ACC112 (cell line): ENCODE results near the gene MBNL2.

Experiments used
- H2AFZ ChIP-seq: fragments of 200-600 bp; sonication (generic); one replicate; pipeline ENCODE4 v1.6.0; 2017; ENCODE audit warnings: antibody characterized with exemption, low read length; ENCODE audit not compliant: unreplicated experiment
- H3K27ac ChIP-seq: fragments of 200-600 bp; sonication (generic); 2 replicates; pipeline ENCODE4 v1.5.1; 2014; ENCODE audit warnings: low read depth, mild to moderate bottlenecking, antibody characterized with exemption, low read length, moderate library complexity
- H3K27me3 ChIP-seq: fragments of 200-600 bp; sonication (generic); 2 replicates; pipeline ENCODE4 v1.6.1; 2014; ENCODE audit warnings: mild to moderate bottlenecking, antibody characterized with exemption, low read length, moderate library complexity, mixed read lengths; ENCODE audit not compliant: insufficient read depth
- H3K36me3 ChIP-seq: fragments of 200-600 bp; sonication (generic); 2 replicates; pipeline ENCODE4 v1.6.1; 2016; ENCODE audit warnings: mild to moderate bottlenecking, antibody characterized with exemption, low read length, moderate library complexity, mixed read lengths; ENCODE audit not compliant: insufficient read depth
- H3K4me1 ChIP-seq: fragments of 200-600 bp; sonication (generic); one replicate; pipeline ENCODE4 v1.6.1; 2016; ENCODE audit warnings: low read length, mixed read lengths; ENCODE audit not compliant: insufficient read depth, unreplicated experiment, control insufficient read depth
- H3K4me3 ChIP-seq: fragments of 200-600 bp; sonication (generic); 2 replicates; pipeline ENCODE4 v1.5.1; 2014; ENCODE audit warnings: mild to moderate bottlenecking, low read depth, low read length
- H3K79me2 ChIP-seq: fragments of 200-600 bp; sonication (generic); one replicate; pipeline ENCODE4 v1.6.0; 2016; ENCODE audit warnings: low read length; ENCODE audit not compliant: control insufficient read depth, unreplicated experiment, insufficient read depth

The MBNL2 gene

DNA sequence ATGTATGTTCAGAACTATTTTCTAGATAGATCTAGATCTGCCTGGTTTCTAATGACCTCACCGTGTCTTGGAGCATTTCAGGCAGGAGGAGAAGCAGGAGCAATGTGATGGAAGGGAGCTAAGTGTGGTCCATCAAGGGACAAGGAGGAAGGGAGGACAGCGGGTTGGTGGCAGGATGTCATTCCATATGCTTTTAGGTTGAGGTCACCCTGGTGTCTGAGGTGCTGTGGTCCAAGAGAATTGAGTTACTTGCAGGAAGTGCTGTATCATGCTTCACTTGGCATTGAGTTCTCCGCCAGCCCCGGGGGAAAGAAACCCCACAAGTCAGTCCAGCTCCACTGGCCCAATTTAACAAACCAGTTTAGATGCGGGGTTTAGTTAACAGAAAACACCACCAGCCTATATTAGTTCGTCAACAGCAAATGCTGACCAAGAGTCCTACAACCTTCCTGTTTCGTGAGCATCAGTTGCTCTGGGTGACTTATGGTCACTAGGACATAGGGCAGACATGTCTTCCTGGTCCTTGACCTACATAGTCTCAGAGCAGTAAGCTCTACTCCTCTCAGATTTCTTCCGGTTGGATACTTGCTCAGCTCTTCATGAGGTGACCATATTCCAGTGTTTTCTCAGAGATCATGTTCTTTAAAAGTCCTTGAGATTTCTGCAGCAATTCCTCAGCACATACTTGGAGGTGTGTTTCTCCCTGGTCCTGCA lies 79.4 kb downstream of the MBNL2 start:
- H2AFZ ChIP-seq, result no peak overlapping the region
- H3K27me3 ChIP-seq, result no peaks in the 10 kb centered on the region
- H3K4me1 ChIP-seq, result peaks cover 25% of the 10 kb centered on the region
- peaks cover 15% of the 10 kb centered on the region for H3K79me2 ChIP-seq
- H3K27ac ChIP-seq, result no peak overlapping the region
- no peak overlapping the region for H3K4me3 ChIP-seq
- no peaks in the 10 kb centered on the region for H3K36me3 ChIP-seq

- Histone ChIP-seq H3K4me3 (no peak overlapping the region), H3K27me3 (no peaks in the 10 kb centered on the region), H3K4me1 (peaks cover 29% of the 10 kb centered on the region), H3K27ac (no peak overlapping the region), H3K36me3 (no peaks in the 10 kb centered on the region), H3K79me2 (peaks cover 8% of the 10 kb centered on the region), H2AFZ (no peak overlapping the region)
These were observed 80.5 kb downstream of the MBNL2 start for GRCh38 chr13:97302611-97303010.

- H3K4me3 ChIP-seq, result no peak overlapping the region
- 0 out of 2 replicates have a peak overlapping the region, but pooled peaks have one; percentile 18 for H3K27ac ChIP-seq
- H3K79me2 ChIP-seq, result peaks cover 14% of the 10 kb centered on the region
- H3K4me1 ChIP-seq, result peaks cover 35% of the 10 kb centered on the region
- no peaks in the 10 kb centered on the region for H3K27me3 ChIP-seq
- no peaks in the 10 kb centered on the region for H3K36me3 ChIP-seq
- no peak overlapping the region for H2AFZ ChIP-seq
These were observed 84.0 kb downstream of the MBNL2 start for GRCh38 chr13:97306106-97306505.

DNA sequence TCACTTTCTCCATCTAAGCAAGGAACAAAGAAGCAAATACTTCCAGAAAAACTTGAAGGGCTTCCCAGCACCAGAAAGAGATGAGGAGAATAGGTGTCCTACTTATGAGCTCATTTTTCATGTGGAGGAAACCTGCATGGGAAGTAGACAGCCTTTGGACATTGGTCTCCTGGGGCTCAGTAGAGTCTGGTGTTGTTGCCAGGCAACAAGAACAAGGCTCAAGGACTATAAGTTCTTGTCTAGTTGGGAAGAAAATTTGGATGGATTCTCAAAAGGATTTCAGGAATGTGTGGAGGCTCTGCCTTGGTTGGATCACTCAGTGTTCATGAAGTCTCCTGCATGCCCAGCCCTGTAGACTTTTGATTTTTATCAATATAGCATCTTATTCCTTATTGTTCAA lies 84.5 kb downstream of the MBNL2 start:
- no peaks in the 10 kb centered on the region for H3K36me3 ChIP-seq
- no peaks in the 10 kb centered on the region for H3K27me3 ChIP-seq
- H3K27ac ChIP-seq, result peak overlapping the region; percentile 90
- H3K4me3 ChIP-seq, result no peak overlapping the region
- peaks cover 14% of the 10 kb centered on the region for H3K79me2 ChIP-seq
- H3K4me1 ChIP-seq, result peaks cover 35% of the 10 kb centered on the region
- no peak overlapping the region for H2AFZ ChIP-seq

DNA sequence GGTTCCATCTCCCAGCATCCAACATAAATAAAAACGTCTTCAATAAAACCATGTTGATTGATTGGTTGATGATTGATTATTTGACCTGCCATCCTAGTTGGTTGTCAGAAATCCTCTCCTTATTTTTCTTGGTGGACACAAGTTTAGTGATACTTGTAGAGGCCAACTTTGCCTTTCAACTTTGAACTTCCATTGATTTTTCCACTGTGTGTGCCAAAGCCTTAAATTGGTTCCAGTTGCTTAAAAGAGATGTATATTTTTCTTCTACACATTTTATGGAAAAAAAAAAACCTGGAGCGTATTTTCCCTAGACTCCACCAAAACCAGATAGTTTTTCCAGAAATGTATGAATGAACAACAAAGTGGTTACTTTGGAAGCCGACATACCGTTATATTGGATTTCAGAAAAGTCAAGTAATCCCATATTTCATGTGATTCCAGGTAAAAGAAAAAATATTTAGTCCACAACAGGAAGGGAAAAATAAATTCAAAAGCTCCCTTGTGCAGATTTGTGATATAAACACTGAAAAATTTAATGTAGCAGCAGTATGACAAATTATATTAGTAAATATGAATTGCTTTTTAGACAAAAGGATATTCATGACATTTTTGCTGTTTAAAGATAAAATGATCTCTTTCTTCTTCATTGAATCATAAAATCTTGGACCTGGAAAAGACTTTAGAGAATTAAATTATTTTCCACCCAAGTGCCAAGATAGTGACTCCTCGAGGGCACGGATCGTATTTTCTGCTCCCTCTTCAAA lies 85.2 kb downstream of the MBNL2 start:
- H2AFZ ChIP-seq, result no peak overlapping the region
- peaks cover 35% of the 10 kb centered on the region for H3K4me1 ChIP-seq
- H3K27me3 ChIP-seq, result no peaks in the 10 kb centered on the region
- peak overlapping the region; percentile 4 for H3K4me3 ChIP-seq
- no peaks in the 10 kb centered on the region for H3K36me3 ChIP-seq
- H3K79me2 ChIP-seq, result peaks cover 14% of the 10 kb centered on the region
- peak overlapping the region; percentile 90 for H3K27ac ChIP-seq

GRCh38 chr13:97307882-97308624 lies 85.9 kb downstream of the MBNL2 start:
- Histone ChIP-seq H3K4me1 (peaks cover 35% of the 10 kb centered on the region), H3K27me3 (no peaks in the 10 kb centered on the region), H3K79me2 (peaks cover 14% of the 10 kb centered on the region), H3K36me3 (no peaks in the 10 kb centered on the region), H3K4me3 (peak overlapping the region; percentile 4), H3K27ac (peak overlapping the region; percentile 90), H2AFZ (no peak overlapping the region)

DNA sequence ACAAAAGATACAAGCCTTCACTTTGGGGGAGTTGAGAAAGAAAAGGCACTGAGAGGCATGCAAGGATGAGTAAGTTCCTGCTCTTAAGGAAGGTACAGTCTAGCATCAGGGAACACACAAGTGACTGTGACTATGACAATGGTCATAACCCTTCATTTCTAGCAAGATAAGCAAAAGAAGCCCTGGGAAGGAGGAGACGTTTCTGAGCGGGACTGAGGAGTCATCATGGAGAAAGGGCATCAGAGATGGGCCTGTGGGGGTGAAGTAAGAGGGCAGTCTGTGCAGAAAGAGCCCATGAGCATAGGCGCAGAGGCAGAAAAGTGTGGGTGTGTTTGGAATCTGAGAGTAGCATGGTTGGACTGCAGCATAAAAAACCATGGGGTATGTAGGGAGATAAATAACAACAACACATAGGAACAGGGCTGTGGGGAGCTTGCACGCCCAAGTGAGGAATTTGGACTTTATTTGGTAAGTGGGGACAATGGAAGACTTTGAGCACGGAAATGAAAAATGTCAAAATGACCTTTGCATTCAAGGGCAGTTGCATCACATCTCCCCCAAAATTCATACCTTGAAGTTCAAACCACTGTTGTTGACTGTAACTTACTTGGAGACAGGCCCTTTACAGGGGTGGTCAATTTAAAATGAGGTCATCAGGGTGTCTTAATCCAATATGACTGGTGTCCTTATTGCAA lies 86.7 kb downstream of the MBNL2 start:
- Histone ChIP-seq H3K27me3 (no peaks in the 10 kb centered on the region), H3K36me3 (no peaks in the 10 kb centered on the region), H3K4me1 (peaks cover 35% of the 10 kb centered on the region), H3K79me2 (peaks cover 14% of the 10 kb centered on the region), H3K4me3 (no peak overlapping the region), H2AFZ (no peak overlapping the region), H3K27ac (peak overlapping the region; percentile 90)

- H2AFZ ChIP-seq, result no peak overlapping the region
- no peaks in the 10 kb centered on the region for H3K36me3 ChIP-seq
- H3K4me3 ChIP-seq, result no peak overlapping the region
- no peak overlapping the region for H3K27ac ChIP-seq
- H3K4me1 ChIP-seq, result peaks cover 35% of the 10 kb centered on the region
- peaks cover 14% of the 10 kb centered on the region for H3K79me2 ChIP-seq
- no peaks in the 10 kb centered on the region for H3K27me3 ChIP-seq
These were observed 88.8 kb downstream of the MBNL2 start for GRCh38 chr13:97310809-97311436.

- H3K36me3 ChIP-seq, result no peaks in the 10 kb centered on the region
These were observed 89.8 kb downstream of the MBNL2 start for GRCh38 chr13:97311956-97312355.

More at GRCh38 chr13:97311956-97312355, 89.8 kb downstream of the MBNL2 start:
- Histone ChIP-seq H3K4me3 (no peak overlapping the region), H3K27ac (no peak overlapping the region), H3K4me1 (peaks cover 25% of the 10 kb centered on the region), H3K27me3 (no peaks in the 10 kb centered on the region), H2AFZ (no peak overlapping the region), H3K79me2 (peaks cover 14% of the 10 kb centered on the region)
